Neural progenitor cell (in vitro differentiated cells): ENCODE measurements around the gene NKAIN2. TPM values are rescaled to one million over a fixed set of nuclear protein-coding genes. Genes with fewer than 3 reads are reported as not detected.

Source experiments
- DNase-seq: peaks from one replicate; pipeline ENCODE4 v3.0.0-alpha.2; 2016; ENCODE audit warnings: low spot score
- H2AFZ ChIP-seq: fragments of 200-600 bp; sonication (generic); replicated peaks from 2 replicates; pipeline ENCODE4 v1.6.1; 2016; ENCODE audit warnings: antibody characterized with exemption
- H3F3A ChIP-seq: fragments of 200-600 bp; sonication (generic); 2 replicates; pipeline ENCODE4 v1.6.1; 2016; ENCODE audit warnings: antibody characterized with exemption, low read depth
- H3K27ac ChIP-seq: fragments of 200-600 bp; sonication (generic); 2 replicates; pipeline ENCODE4 v1.5.1; 2016; ENCODE audit warnings: mild to moderate bottlenecking
- H3K27me3 ChIP-seq: fragments of 200-600 bp; sonication (generic); 2 replicates; pipeline ENCODE4 v1.6.1; 2016; ENCODE audit warnings: mild to moderate bottlenecking, moderate library complexity
- H3K36me3 ChIP-seq: fragments of 200-600 bp; sonication (generic); 2 replicates; pipeline ENCODE4 v1.5.1; 2016
- H3K4me1 ChIP-seq: fragments of 200-600 bp; sonication (generic); 2 replicates; pipeline ENCODE4 v1.6.1; 2016; ENCODE audit warnings: mixed run types
- H3K4me2 ChIP-seq: fragments of 200-600 bp; sonication (generic); 2 replicates; pipeline ENCODE4 v1.6.1; 2016
- H3K4me3 ChIP-seq: fragments of 200-600 bp; sonication (generic); 2 replicates; pipeline ENCODE4 v1.5.1; 2016
- H3K79me2 ChIP-seq: fragments of 200-600 bp; sonication (generic); 2 replicates; pipeline ENCODE4 v1.6.1; 2016; ENCODE audit warnings: low read depth
- H3K9ac ChIP-seq: fragments of 200-600 bp; sonication (generic); 2 replicates; pipeline ENCODE4 v1.6.1; 2016
- H3K9me3 ChIP-seq: fragments of 200-600 bp; sonication (generic); 2 replicates; pipeline ENCODE4 v1.5.1; 2016; ENCODE audit warnings: low read depth
- H4K20me1 ChIP-seq: fragments of 200-600 bp; sonication (generic); 2 replicates; pipeline ENCODE4 v1.6.1; 2016; ENCODE audit warnings: low read depth
- H3K27ac Mint-ChIP-seq: 3 replicates; pipeline ENCODE4 v1.8.0; 2021; ENCODE audit warnings: mixed read lengths
- H3K27me3 Mint-ChIP-seq: 2 replicates; pipeline ENCODE4 v1.8.0; 2022; ENCODE audit warnings: low read depth, mild to moderate bottlenecking, inconsistent platforms, moderate library complexity, mixed read lengths; ENCODE audit not compliant: insufficient read depth
- H3K36me3 Mint-ChIP-seq: 3 replicates; pipeline ENCODE4 v1.8.0; 2021; ENCODE audit warnings: mixed read lengths
- H3K4me1 Mint-ChIP-seq: 3 replicates; pipeline ENCODE4 v1.8.0; 2021; ENCODE audit warnings: mixed read lengths
- H3K4me3 Mint-ChIP-seq: 3 replicates; pipeline ENCODE4 v1.8.0; 2021; ENCODE audit warnings: mild to moderate bottlenecking, moderate library complexity, mixed read lengths
- H3K9me3 Mint-ChIP-seq: 3 replicates; pipeline ENCODE4 v1.8.0; 2020; ENCODE audit warnings: mixed read lengths
- EZH2 ChIP-seq: fragments of 200-600 bp; sonication (generic); IDR thresholded peaks from 2 replicates; pipeline ENCODE4 v1.6.1; 2017; ENCODE audit warnings: antibody characterized with exemption, mild to moderate bottlenecking, moderate library complexity
- EZH2phosphoT487 ChIP-seq: fragments of 200-600 bp; sonication (generic); IDR thresholded peaks from 2 replicates; pipeline ENCODE4 v1.6.1; 2017; ENCODE audit warnings: antibody characterized with exemption
- total RNA-seq: library from RNA; depleted of rRNA; stranded (reverse); fragments of >200 nt; gene quantifications from 2 replicates; pipeline ENCODE4 v1.2.3, GENCODE V29; 2015; ENCODE audit warnings: low replicate concordance
- TF ChIP-seq, protein P1 (sequence below): fragments of 200-600 bp; sonication (generic); IDR thresholded peaks from 2 replicates; pipeline ENCODE4 v1.5.1; 2017; ENCODE audit warnings: antibody characterized with exemption, mild to moderate bottlenecking

NKAIN2 gene
- total RNA-seq, 1 donor from 2014 or later: 0.45 TPM

DNA sequence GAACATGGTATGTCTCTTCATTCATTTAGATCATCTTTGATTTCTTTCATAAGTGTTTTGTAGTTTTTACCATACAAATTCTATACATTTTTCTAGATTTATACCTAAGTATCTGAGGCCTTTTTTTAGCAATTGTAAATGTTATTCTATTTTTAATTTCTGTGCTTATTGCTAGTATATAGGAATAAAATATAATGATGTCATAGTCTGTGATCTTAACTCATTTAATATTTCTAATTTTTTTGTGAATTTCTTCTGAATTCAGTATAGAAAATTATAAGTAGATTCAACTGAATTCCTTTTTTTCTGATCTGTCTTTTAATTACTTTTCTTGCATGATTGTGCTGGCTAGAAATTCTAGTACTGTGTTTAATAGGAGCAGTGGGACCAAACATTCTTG lies 520.6 kb downstream of the NKAIN2 start:
- H3K4me3 Mint-ChIP-seq: no peak overlapping the region
- no peaks in the 10 kb centered on the region for H3K4me1 ChIP-seq
- no peak overlapping the region for H3K4me3 ChIP-seq
- H3K9me3 ChIP-seq: no peaks in the 10 kb centered on the region
- H3K27ac Mint-ChIP-seq: no peak overlapping the region
- no peaks in the 10 kb centered on the region for H3F3A ChIP-seq
- H3K4me2 ChIP-seq: no peak overlapping the region
- no peaks in the 10 kb centered on the region for H3K36me3 Mint-ChIP-seq
- H3K9ac ChIP-seq: no peak overlapping the region
- no peaks in the 10 kb centered on the region for H3K27me3 Mint-ChIP-seq
- no peaks in the 10 kb centered on the region for H3K79me2 ChIP-seq
- H3K27ac ChIP-seq: no peak overlapping the region
- no peak for TF ChIP-seq EZH2
- no peak for TF ChIP-seq EZH2phosphoT487
- TF ChIP-seq, protein P1, sequence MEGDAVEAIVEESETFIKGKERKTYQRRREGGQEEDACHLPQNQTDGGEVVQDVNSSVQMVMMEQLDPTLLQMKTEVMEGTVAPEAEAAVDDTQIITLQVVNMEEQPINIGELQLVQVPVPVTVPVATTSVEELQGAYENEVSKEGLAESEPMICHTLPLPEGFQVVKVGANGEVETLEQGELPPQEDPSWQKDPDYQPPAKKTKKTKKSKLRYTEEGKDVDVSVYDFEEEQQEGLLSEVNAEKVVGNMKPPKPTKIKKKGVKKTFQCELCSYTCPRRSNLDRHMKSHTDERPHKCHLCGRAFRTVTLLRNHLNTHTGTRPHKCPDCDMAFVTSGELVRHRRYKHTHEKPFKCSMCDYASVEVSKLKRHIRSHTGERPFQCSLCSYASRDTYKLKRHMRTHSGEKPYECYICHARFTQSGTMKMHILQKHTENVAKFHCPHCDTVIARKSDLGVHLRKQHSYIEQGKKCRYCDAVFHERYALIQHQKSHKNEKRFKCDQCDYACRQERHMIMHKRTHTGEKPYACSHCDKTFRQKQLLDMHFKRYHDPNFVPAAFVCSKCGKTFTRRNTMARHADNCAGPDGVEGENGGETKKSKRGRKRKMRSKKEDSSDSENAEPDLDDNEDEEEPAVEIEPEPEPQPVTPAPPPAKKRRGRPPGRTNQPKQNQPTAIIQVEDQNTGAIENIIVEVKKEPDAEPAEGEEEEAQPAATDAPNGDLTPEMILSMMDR: no peak
- no peaks in the 10 kb centered on the region for H4K20me1 ChIP-seq
- no peak for DNase-seq
- H3K27me3 ChIP-seq: no peaks in the 10 kb centered on the region
- H3K4me1 Mint-ChIP-seq: peaks cover 2% of the 10 kb centered on the region
- no peak overlapping the region for H2AFZ ChIP-seq
- H3K36me3 ChIP-seq: no peaks in the 10 kb centered on the region
- peaks cover 5% of the 10 kb centered on the region for H3K9me3 Mint-ChIP-seq

DNA sequence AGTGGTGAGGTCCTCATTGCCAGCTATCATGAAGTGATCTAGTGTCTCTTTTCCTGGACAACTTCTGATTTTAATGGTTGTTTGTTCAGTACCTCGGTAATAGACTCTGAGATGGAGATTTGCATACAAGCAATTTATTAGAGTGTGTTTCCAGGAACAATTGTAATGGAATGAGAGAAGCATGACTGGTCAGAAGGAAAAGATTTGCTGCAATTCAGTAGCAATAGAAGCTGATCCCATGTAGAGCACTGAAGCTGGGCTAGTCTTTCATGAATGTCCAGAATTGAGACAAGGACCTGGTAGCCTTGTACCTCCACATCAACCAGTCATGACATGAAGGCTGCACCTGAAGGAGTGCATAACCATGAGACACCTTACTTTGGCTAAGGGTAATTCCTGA lies 526.5 kb downstream of the NKAIN2 start:
- H3K36me3 ChIP-seq: no peaks in the 10 kb centered on the region
- H3K27ac ChIP-seq: no peak overlapping the region
- DNase-seq: no peak
- H3K4me2 ChIP-seq: no peak overlapping the region
- no peaks in the 10 kb centered on the region for H4K20me1 ChIP-seq
- Mint-ChIP-seq H3K27ac (no peak overlapping the region), H3K4me1 (peaks cover 2% of the 10 kb centered on the region), H3K4me3 (no peak overlapping the region), H3K36me3 (no peaks in the 10 kb centered on the region), H3K9me3 (no peaks in the 10 kb centered on the region), H3K27me3 (no peaks in the 10 kb centered on the region)
- H3K4me1 ChIP-seq: no peaks in the 10 kb centered on the region
- no peak overlapping the region for H3K4me3 ChIP-seq
- no peak overlapping the region for H2AFZ ChIP-seq
- no peaks in the 10 kb centered on the region for H3K9me3 ChIP-seq
- H3K27me3 ChIP-seq: no peaks in the 10 kb centered on the region
- H3F3A ChIP-seq: no peaks in the 10 kb centered on the region
- H3K79me2 ChIP-seq: no peaks in the 10 kb centered on the region
- H3K9ac ChIP-seq: no peak overlapping the region
- TF ChIP-seq EZH2phosphoT487 (no peak), EZH2 (no peak)
- TF ChIP-seq, protein P1: no peak

DNA sequence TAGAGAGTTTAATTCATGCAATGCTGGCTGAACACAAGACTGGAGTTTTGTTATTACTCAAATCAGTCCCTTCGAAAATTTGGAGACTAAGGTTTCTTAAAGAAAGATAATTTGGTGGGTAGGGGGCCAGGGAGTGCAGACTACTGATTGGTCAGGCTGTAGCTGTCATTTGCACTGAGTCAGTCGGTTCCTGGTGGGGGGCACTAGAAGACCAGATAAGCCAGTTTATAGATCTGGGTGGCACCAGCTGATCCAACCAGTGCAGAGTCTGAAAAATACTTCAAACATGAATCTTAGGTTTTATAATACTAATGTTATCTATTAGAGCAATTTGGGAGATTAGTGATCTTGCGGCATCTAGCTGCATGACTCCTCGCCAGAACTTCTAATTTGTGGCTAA lies 530.7 kb downstream of the NKAIN2 start:
- TF ChIP-seq EZH2phosphoT487: no peak
- no peak for TF ChIP-seq EZH2
- TF ChIP-seq, protein P1: no peak
- Mint-ChIP-seq H3K27ac (no peak overlapping the region), H3K36me3 (no peaks in the 10 kb centered on the region), H3K9me3 (no peaks in the 10 kb centered on the region), H3K4me1 (no peaks in the 10 kb centered on the region), H3K4me3 (no peak overlapping the region), H3K27me3 (peaks cover 2% of the 10 kb centered on the region)
- Histone ChIP-seq H3K36me3 (no peaks in the 10 kb centered on the region), H3F3A (no peaks in the 10 kb centered on the region), H2AFZ (no peak overlapping the region), H3K4me3 (no peak overlapping the region), H3K9ac (no peak overlapping the region), H3K4me2 (no peak overlapping the region), H3K9me3 (no peaks in the 10 kb centered on the region), H4K20me1 (no peaks in the 10 kb centered on the region), H3K4me1 (no peaks in the 10 kb centered on the region), H3K79me2 (no peaks in the 10 kb centered on the region), H3K27me3 (no peaks in the 10 kb centered on the region), H3K27ac (no peak overlapping the region)
- DNase-seq: no peak
